Measurements from ENCODE around the gene CPSF4L.

- no peak for TF ChIP-seq POLR2A (IDR thresholded peaks at IDR 0.05)
- TF ChIP-seq, protein P1, sequence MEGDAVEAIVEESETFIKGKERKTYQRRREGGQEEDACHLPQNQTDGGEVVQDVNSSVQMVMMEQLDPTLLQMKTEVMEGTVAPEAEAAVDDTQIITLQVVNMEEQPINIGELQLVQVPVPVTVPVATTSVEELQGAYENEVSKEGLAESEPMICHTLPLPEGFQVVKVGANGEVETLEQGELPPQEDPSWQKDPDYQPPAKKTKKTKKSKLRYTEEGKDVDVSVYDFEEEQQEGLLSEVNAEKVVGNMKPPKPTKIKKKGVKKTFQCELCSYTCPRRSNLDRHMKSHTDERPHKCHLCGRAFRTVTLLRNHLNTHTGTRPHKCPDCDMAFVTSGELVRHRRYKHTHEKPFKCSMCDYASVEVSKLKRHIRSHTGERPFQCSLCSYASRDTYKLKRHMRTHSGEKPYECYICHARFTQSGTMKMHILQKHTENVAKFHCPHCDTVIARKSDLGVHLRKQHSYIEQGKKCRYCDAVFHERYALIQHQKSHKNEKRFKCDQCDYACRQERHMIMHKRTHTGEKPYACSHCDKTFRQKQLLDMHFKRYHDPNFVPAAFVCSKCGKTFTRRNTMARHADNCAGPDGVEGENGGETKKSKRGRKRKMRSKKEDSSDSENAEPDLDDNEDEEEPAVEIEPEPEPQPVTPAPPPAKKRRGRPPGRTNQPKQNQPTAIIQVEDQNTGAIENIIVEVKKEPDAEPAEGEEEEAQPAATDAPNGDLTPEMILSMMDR (IDR thresholded peaks at IDR 0.05), result no peak
Measured at GRCh38 chr17:73265646-73266640, 4.3 kb upstream of the CPSF4L start.

Data from ovary (tissue), 3 donors.